ENCODE data around the gene GSTK1. TPM values are rescaled to one million over a fixed set of nuclear protein-coding genes. Genes with fewer than 3 reads are reported as not detected.
A peak's percentile ranks its signal among the peaks of the same experiment; 100 is the strongest.

Gene GSTK1
- total RNA-seq, 4 donors from 2014 or later = 202 to 580 (median 484) TPM

DNA sequence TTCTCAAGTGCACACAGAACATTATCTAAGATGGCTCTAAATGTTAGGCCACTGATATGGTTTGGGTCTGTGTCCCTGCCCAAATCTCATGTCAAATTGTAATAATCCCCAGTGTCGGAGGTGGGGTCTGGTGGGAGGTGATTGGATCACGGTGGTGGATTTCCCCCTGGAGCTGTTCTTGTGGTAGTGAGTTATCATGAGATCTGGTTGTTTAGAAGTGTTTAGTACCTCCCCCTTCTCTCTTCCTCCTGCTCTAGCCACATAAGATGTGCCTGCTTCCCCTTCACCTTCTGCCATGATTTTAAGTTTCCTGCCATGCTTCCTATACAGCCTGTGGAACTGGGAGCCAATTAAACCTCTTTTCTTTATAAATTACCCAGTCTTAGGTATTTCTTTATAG is 11.2 kb upstream of the GSTK1 start:
- Histone ChIP-seq H3K27me3 (no peaks in the 10 kb centered on the region), H3K9me3 (no peaks in the 10 kb centered on the region), H3K36me3 (no peaks in the 10 kb centered on the region), H3K4me1 (peaks cover 0 to 14% (median 3%) of the 10 kb centered on the region in 4 donors), H3K27ac (no peak overlapping the region), H3K4me3 (no peak overlapping the region)
- TF ChIP-seq, protein P1, sequence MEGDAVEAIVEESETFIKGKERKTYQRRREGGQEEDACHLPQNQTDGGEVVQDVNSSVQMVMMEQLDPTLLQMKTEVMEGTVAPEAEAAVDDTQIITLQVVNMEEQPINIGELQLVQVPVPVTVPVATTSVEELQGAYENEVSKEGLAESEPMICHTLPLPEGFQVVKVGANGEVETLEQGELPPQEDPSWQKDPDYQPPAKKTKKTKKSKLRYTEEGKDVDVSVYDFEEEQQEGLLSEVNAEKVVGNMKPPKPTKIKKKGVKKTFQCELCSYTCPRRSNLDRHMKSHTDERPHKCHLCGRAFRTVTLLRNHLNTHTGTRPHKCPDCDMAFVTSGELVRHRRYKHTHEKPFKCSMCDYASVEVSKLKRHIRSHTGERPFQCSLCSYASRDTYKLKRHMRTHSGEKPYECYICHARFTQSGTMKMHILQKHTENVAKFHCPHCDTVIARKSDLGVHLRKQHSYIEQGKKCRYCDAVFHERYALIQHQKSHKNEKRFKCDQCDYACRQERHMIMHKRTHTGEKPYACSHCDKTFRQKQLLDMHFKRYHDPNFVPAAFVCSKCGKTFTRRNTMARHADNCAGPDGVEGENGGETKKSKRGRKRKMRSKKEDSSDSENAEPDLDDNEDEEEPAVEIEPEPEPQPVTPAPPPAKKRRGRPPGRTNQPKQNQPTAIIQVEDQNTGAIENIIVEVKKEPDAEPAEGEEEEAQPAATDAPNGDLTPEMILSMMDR (IDR thresholded peaks at IDR 0.05) = no peak
- no peak for TF ChIP-seq POLR2A (IDR thresholded peaks at IDR 0.05)
- DNase-seq = no peak

DNA sequence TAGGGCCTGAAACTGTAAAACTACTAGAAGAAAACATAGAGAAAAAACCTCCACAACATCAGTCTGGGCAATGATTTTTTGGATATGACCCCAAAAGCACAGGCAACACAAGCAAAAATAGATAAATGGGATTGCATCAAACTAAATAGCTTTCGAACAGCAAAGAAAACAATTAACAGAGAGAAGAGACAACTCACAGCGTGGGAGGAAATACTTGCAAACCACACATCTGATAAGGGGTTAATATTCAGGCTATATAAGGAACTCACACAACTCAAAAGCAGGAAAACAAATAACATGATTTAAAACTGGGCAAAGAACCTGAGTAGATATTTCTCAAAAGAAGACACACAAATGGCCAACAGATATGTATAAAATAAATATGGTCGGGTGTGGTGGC is 7.7 kb upstream of the GSTK1 start:
- no peaks in the 10 kb centered on the region for H3K9me3 ChIP-seq
- no peak for DNase-seq
- TF ChIP-seq POLR2A (IDR thresholded peaks at IDR 0.05) = no peak
- TF ChIP-seq, protein P1 (IDR thresholded peaks at IDR 0.05) = no peak
- no peaks in the 10 kb centered on the region for H3K36me3 ChIP-seq
- H3K27me3 ChIP-seq = no peaks in the 10 kb centered on the region
- H3K4me3 ChIP-seq = no peak overlapping the region
- H3K27ac ChIP-seq = no peak overlapping the region
- peaks cover 0 to 13% (median 2%) of the 10 kb centered on the region in 4 donors for H3K4me1 ChIP-seq

DNA sequence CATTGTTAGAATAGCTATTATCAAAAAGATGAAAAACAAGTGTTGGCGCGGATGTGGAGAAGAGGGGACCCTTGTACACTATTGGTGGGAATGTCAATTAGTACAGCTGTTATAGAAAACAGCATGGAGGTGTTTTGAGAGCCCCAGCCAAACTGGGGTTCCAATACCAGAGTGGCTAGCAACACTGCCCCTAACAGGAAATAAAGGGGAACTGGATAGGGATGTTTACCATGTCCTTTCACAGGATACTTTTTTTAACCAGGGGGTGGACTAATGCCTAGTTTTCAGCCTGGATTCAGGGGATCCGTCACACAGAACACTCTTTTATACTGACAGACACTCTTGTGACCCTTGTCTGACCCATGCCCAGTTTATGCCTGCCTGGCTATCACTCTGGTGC is 6.9 kb upstream of the GSTK1 start:
- no peak overlapping the region for H3K4me3 ChIP-seq
- H3K27me3 ChIP-seq = no peaks in the 10 kb centered on the region
- DNase-seq = no peak
- H3K27ac ChIP-seq = no peak overlapping the region
- TF ChIP-seq, protein P1 (IDR thresholded peaks at IDR 0.05) = no peak
- TF ChIP-seq POLR2A (IDR thresholded peaks at IDR 0.05) = no peak
- H3K9me3 ChIP-seq = no peaks in the 10 kb centered on the region
- peaks cover 0 to 13% (median 0%) of the 10 kb centered on the region in 4 donors for H3K4me1 ChIP-seq
- no peaks in the 10 kb centered on the region for H3K36me3 ChIP-seq

DNA sequence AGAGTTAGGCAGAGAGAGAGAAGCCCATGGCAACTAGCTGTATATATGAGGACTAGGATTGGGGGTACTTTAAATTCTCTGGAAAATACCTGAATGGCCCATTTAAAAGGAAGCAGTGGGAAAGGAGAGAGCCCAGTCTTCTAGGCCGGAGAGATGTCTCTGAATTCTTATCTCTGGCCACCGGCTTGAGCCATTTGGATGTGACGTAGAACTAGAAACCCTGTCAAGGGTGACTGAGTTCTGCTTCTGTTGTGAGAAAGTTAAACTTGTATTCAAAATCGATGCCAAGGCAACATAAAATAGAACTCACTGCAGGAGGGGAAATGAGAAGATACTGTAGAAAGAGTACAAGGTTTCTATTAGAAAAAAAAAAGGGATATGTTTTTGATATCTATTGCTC is 6.3 kb upstream of the GSTK1 start:
- Histone ChIP-seq H3K4me3 (no peak overlapping the region), H3K9me3 (no peaks in the 10 kb centered on the region), H3K4me1 (peaks cover 0 to 13% (median 0%) of the 10 kb centered on the region in 4 donors), H3K27me3 (no peaks in the 10 kb centered on the region), H3K36me3 (no peaks in the 10 kb centered on the region), H3K27ac (no peak overlapping the region)
- TF ChIP-seq POLR2A (IDR thresholded peaks at IDR 0.05) = no peak
- TF ChIP-seq, protein P1 (IDR thresholded peaks at IDR 0.05) = no peak
- DNase-seq = no peak

DNA sequence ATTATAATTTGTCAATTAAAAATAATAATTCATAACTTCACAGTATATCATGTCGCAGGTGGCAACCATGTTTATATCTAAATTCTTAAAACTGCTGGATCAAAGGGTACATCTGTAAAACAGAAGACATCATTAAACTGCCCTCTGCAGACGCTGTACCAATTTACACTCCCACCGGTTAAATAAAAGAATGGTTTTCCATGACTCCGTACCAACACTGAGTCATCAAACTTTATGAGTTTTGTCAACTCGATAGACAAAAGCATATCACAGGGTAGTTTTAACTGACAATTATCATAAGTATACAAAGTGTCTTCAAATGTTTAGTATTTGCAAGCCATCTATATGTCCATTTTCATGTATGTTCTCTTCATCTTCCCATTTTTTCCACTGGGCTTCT is 5.7 kb upstream of the GSTK1 start:
- Histone ChIP-seq H3K27ac (no peak overlapping the region), H3K27me3 (no peaks in the 10 kb centered on the region), H3K36me3 (no peaks in the 10 kb centered on the region), H3K4me3 (no peak overlapping the region), H3K9me3 (no peaks in the 10 kb centered on the region), H3K4me1 (peaks cover 0 to 15% (median under 1%) of the 10 kb centered on the region in 4 donors)
- no peak for DNase-seq
- TF ChIP-seq, protein P1 (IDR thresholded peaks at IDR 0.05) = no peak
- no peak for TF ChIP-seq POLR2A (IDR thresholded peaks at IDR 0.05)

DNA sequence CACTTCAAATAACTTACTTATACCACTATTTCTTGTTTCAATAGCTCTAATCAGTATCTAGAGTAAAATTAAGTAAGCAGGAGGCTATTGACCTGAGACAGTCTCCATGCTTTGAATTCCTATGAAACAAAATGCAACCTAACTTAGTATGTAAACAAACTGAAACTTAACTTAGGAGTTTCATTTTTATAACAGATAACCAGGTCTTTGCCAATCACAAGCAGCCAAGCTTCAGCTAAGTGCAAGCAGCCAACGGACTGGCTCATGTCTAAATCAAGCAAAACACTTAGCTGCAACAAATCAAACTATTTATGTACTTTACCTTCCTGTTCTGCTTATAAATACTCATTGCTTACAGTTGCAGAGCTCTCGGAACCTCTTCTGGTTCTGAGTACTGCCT is 4.4 kb upstream of the GSTK1 start:
- Histone ChIP-seq H3K27me3 (no peaks in the 10 kb centered on the region), H3K9me3 (no peaks in the 10 kb centered on the region), H3K4me3 (no peak overlapping the region), H3K27ac (peak overlapping the region in 1 of 4 donors; percentile 34), H3K36me3 (no peaks in the 10 kb centered on the region), H3K4me1 (peaks cover 0 to 19% (median 4%) of the 10 kb centered on the region in 4 donors)
- no peak for DNase-seq
- no peak for TF ChIP-seq POLR2A (IDR thresholded peaks at IDR 0.05)
- TF ChIP-seq, protein P1 (IDR thresholded peaks at IDR 0.05) = no peak
